Measurements from ENCODE around the gene BROX.
"Not testable (repeated sequence)": the region's sequence is repeated elsewhere in the genome, so short reads cannot be mapped to it uniquely, and the experiment has no call there.

Gene BROX

GRCh38 chr1:222732216-222733159, 20.1 kb downstream of the BROX start:
- no peak for DNase-seq (ENCODE audit: low read depth in 3 of 3)

- no peak for DNase-seq (ENCODE audit: low read depth in 3 of 3)
Measured at GRCh38 chr1:222734740-222735139, 22.4 kb downstream of the BROX start.

GRCh38 chr1:222736470-222736869, 24.1 kb downstream of the BROX start:
- DNase-seq (ENCODE audit: low read depth in 3 of 3) = no peak

- DNase-seq (ENCODE audit: low read depth in 3 of 3) = no peak
Measured at GRCh38 chr1:222736972-222737371, 24.6 kb downstream of the BROX start, which contains the start of gene FAM177B. TSS of gene FAM177B (plus strand) at chr1:222737202. CDS start at chr1:222746546, 9,344 bp downstream.

GRCh38 chr1:222739465-222739864, 27.1 kb downstream of the BROX start:
- DNase-seq (ENCODE audit: low read depth in 3 of 3) = no peak

GRCh38 chr1:222739929-222740328, 27.6 kb downstream of the BROX start:
- no peak for DNase-seq (ENCODE audit: low read depth in 3 of 3)

- not testable (repeated sequence) for DNase-seq (ENCODE audit: low read depth in 3 of 3)
Measured at GRCh38 chr1:222741630-222742457, 29.5 kb downstream of the BROX start.

- DNase-seq (ENCODE audit: low read depth in 3 of 3) = no peak
Measured at GRCh38 chr1:222749927-222750326, 37.6 kb downstream of the BROX start.

GRCh38 chr1:222750651-222751050, 38.3 kb downstream of the BROX start:
- DNase-seq (ENCODE audit: low read depth in 3 of 3) = no peak

- DNase-seq (ENCODE audit: low read depth in 3 of 3) = no peak
Measured at GRCh38 chr1:222751255-222751654, 38.9 kb downstream of the BROX start.

GRCh38 chr1:222754366-222755139, 42.2 kb downstream of the BROX start:
- DNase-seq (ENCODE audit: low read depth in 3 of 3) = no peak

- no peak for DNase-seq (ENCODE audit: low read depth in 3 of 3)
Measured at GRCh38 chr1:222757646-222758268, 45.4 kb downstream of the BROX start.

- no peak for DNase-seq (ENCODE audit: low read depth in 3 of 3)
Measured at GRCh38 chr1:222759451-222760035, 47.2 kb downstream of the BROX start.

GRCh38 chr1:222761083-222761482, 48.7 kb downstream of the BROX start:
- no peak for DNase-seq (ENCODE audit: low read depth in 3 of 3)

GRCh38 chr1:222762178-222762577, 49.8 kb downstream of the BROX start:
- DNase-seq (ENCODE audit: low read depth in 3 of 3) = not testable (repeated sequence)

- DNase-seq (ENCODE audit: low read depth in 3 of 3) = no peak
Measured at GRCh38 chr1:222767152-222767571, 54.8 kb downstream of the BROX start.

- DNase-seq (ENCODE audit: low read depth in 3 of 3) = no peak
Measured at GRCh38 chr1:222768592-222768991, 56.2 kb downstream of the BROX start.

GRCh38 chr1:222769181-222769580, 56.8 kb downstream of the BROX start:
- no peak for DNase-seq (ENCODE audit: low read depth in 3 of 3)

- DNase-seq (ENCODE audit: low read depth in 3 of 3) = no peak
Measured at GRCh38 chr1:222769971-222770620, 57.7 kb downstream of the BROX start.

GRCh38 chr1:222772996-222773379, 60.6 kb downstream of the BROX start:
- DNase-seq (ENCODE audit: low read depth in 3 of 3) = no peak

Data from stimulated activated CD4-positive, alpha-beta T cell treated with anti-CD3 and anti-CD28 coated beads, TNF-alpha, amount 100 ng/mL, for 4 hours (primary cell).